K562 (cell line): ENCODE results near the gene LBH. TPM values are rescaled to one million over a fixed set of nuclear protein-coding genes. Genes with fewer than 3 reads are reported as not detected.
A peak's percentile ranks its signal among the peaks of the same experiment; 100 is the strongest.

Source experiments
- ATAC-seq: fragments of 200-7000 bp; cut with Tn5 transposase; 3 replicates; pipeline ENCODE4 v1.9.1; 2020; ENCODE audit warnings: moderate library complexity
- BruUV-seq: library from RNA; stranded (reverse); fragments of 400-500 nt; replicated peaks from 2 replicates; lab custom pipeline; 2021; lab: Mats Ljungman, UMichigan
- CTCF ChIA-PET: fragments of 300-600 bp; formaldehyde crosslinking; extraction: SDS; loops from one replicate; lab custom pipeline; 2021; ENCODE audit warnings: low intra/inter-chr PET ratio; lab: Yijun Ruan, JAX
- POLR2A ChIA-PET: fragments of 300-600, 350-650 bp; sonication (Branson Sonifier 250); formaldehyde crosslinking; extraction: SDS; loops from one replicate; lab custom pipeline; 2021; ENCODE audit warnings: antibody characterized with exemption, inconsistent platforms; lab: Yijun Ruan, JAX
- DNase-seq, 4 experiments: peaks; one replicate each; pipeline versions ENCODE4 v3.0.0 to v3.0.0-alpha.2; 2011 to 2018; ENCODE audit warnings: low spot score in 3 of 4, mixed read lengths in 3 of 4; ENCODE audit errors: extremely low read depth in 1 of 4
- FAIRE-seq: peaks from 2 replicates; lab custom pipeline; 2011; peaks lifted over from hg19 to GRCh38; lab: Jason Lieb, UNC
- H2AFZ ChIP-seq: 2 replicates; pipeline ENCODE4 v1.6.0; 2011; ENCODE audit warnings: low read depth, low read length, control low read depth, inconsistent platforms
- H3K27ac ChIP-seq: fragments of 200-600 bp; 3 replicates; pipeline ENCODE4 v1.8.0; 2011; ENCODE audit warnings: low read depth, mild to moderate bottlenecking, control low read depth, inconsistent platforms, low read length, moderate library complexity, mixed read lengths; ENCODE audit errors: extremely low read depth
- H3K27me3 ChIP-seq, 2 experiments: fragments of 300-600 bp in 1 of 2; 2 replicates in 1 of 2; 3 replicates in 1 of 2; pipeline versions ENCODE4 v1.6.0 to v1.8.0; 2011; ENCODE audit warnings: inconsistent platforms in 2 of 2, low read length in 2 of 2, mild to moderate bottlenecking in 1 of 2, mixed read lengths in 1 of 2, moderate library complexity in 1 of 2; ENCODE audit not compliant: control insufficient read depth in 2 of 2, insufficient read depth in 2 of 2
- H3K36me3 ChIP-seq: fragments of 300-600 bp; 3 replicates; pipeline ENCODE4 v1.8.0; 2011; ENCODE audit warnings: mild to moderate bottlenecking, low read length, inconsistent platforms; ENCODE audit not compliant: control insufficient read depth, insufficient read depth
- H3K4me1 ChIP-seq, 2 experiments: fragments of 200-600 bp in 1 of 2; replicated peaks in 1 of 2; 2 replicates in 1 of 2; 3 replicates in 1 of 2; pipeline versions ENCODE4 v1.5.1 to v1.8.0; 2011; ENCODE audit warnings: inconsistent platforms in 2 of 2, low read length in 2 of 2, mild to moderate bottlenecking in 1 of 2, mixed read lengths in 1 of 2, moderate library complexity in 1 of 2; ENCODE audit not compliant: control insufficient read depth in 2 of 2, insufficient read depth in 2 of 2
- H3K4me2 ChIP-seq: 2 replicates; pipeline ENCODE4 v1.6.1; 2011; ENCODE audit warnings: low read length, control low read depth, inconsistent platforms, mixed read lengths; ENCODE audit not compliant: insufficient read depth
- H3K4me3 ChIP-seq: fragments of 200-600 bp; sonication (generic), shearing (Covaris generic); 2 replicates; pipeline ENCODE4 v1.5.1; 2016; ENCODE audit warnings: control low read depth, inconsistent platforms
- H3K79me2 ChIP-seq: fragments of 200-600 bp; 3 replicates; pipeline ENCODE4 v1.8.0; 2011; ENCODE audit warnings: low read length, inconsistent platforms; ENCODE audit not compliant: control insufficient read depth, insufficient read depth
- H3K9ac ChIP-seq, 2 experiments: 2 replicates each; pipeline versions ENCODE4 v1.6.0 to v1.6.1; 2011; ENCODE audit warnings: low read depth in 2 of 2, low read length in 2 of 2, control low read depth in 1 of 2, inconsistent platforms in 1 of 2, mild to moderate bottlenecking in 1 of 2, mixed read lengths in 1 of 2; ENCODE audit not compliant: insufficient read depth in 1 of 2
- H3K9me1 ChIP-seq: one replicate; pipeline ENCODE4 v1.6.0; 2011; ENCODE audit warnings: inconsistent platforms, mild to moderate bottlenecking, low read length, moderate library complexity; ENCODE audit not compliant: control insufficient read depth, insufficient read depth
- H3K9me3 ChIP-seq: replicated peaks from 2 replicates; pipeline ENCODE4 v1.5.1; 2011; ENCODE audit warnings: low read depth, low read length, inconsistent platforms; ENCODE audit not compliant: control insufficient read depth, insufficient read depth
- H4K20me1 ChIP-seq: replicated peaks from 2 replicates; pipeline ENCODE4 v1.6.1; 2011; ENCODE audit warnings: low read length, inconsistent platforms, mixed read lengths; ENCODE audit not compliant: control insufficient read depth, insufficient read depth
- HIVEP1 ChIP-seq: fragments of 250-450 bp; sonication (Bioruptor Pico); IDR thresholded peaks from 2 replicates; pipeline ENCODE4 v1.4.0; 2020; ENCODE audit warnings: mild to moderate bottlenecking
- ILF3 ChIP-seq: fragments of 450-650 bp; IDR thresholded peaks from 2 replicates; pipeline ENCODE4 v1.6.1; 2018; ENCODE audit warnings: antibody characterized with exemption, mild to moderate bottlenecking, moderate library complexity, borderline replicate concordance
- MCM3 ChIP-seq: fragments of 450-650 bp; IDR thresholded peaks from 2 replicates; pipeline ENCODE4 v1.6.1; 2016
- MIER1 ChIP-seq: fragments of 450-650 bp; IDR thresholded peaks from 2 replicates; pipeline ENCODE4 v1.6.1; 2016; ENCODE audit warnings: antibody characterized with exemption, mild to moderate bottlenecking, low read depth
- PRPF4 ChIP-seq: fragments of 200-400 bp; formaldehyde crosslinking; IDR thresholded peaks from one replicate; pipeline ENCODE4 v1.6.1; 2017; ENCODE audit warnings: low read length, low read depth, mild to moderate bottlenecking; ENCODE audit not compliant: insufficient read depth, poor library complexity, severe bottlenecking
- RAD21 ChIP-seq, 2 experiments: fragments of 250-450 bp in 1 of 2; fragments of 450-650 bp in 1 of 2; sonication (Bioruptor Pico) in 1 of 2; formaldehyde crosslinking in 1 of 2; IDR thresholded peaks in 1 of 2; conservative IDR thresholded peaks in 1 of 2; 2 replicates each; pipeline versions ENCODE4 v1.4.0 to v1.8.0; 2020 to 2022; ENCODE audit warnings: mild to moderate bottlenecking in 2 of 2, moderate library complexity in 1 of 2
- TARDBP ChIP-seq: fragments of 450-650 bp; IDR thresholded peaks from 2 replicates; pipeline ENCODE4 v1.6.1; 2016
- TCF3 ChIP-seq: sonication (generic); formaldehyde crosslinking; IDR thresholded peaks from 2 replicates; pipeline ENCODE4 v1.4.0; 2020; ENCODE audit warnings: mild to moderate bottlenecking, missing genetic modification reagents
- ZZZ3 ChIP-seq: fragments of 450-650 bp; IDR thresholded peaks from 2 replicates; pipeline ENCODE4 v1.6.1; 2016; ENCODE audit warnings: antibody characterized with exemption, mild to moderate bottlenecking, moderate library complexity
- WGBS: fragments of 100-300 bp; shearing (Covaris generic); methylation state at CpG from one replicate; pipeline ENCODE4 v1.1.6; 2016; ENCODE audit warnings: low coverage, mixed read lengths; ENCODE audit not compliant: insufficient coverage; ENCODE audit errors: missing lambda C conversion rate; 5-methylcytosine and 5-hydroxymethylcytosine counted together
- in situ Hi-C: fragments of 300-500 bp; cut with MboI; formaldehyde crosslinking; loops from 4 replicates; pipeline ENCODE4 v1.15.0; 2018; ENCODE audit warnings: inconsistent platforms, mixed read lengths
- intact Hi-C: fragments of 100-400 bp; cut with micrococcal nuclease; formaldehyde crosslinking; loops from 2 replicates; pipeline ENCODE4 v1.14.2; 2022
- polyA plus RNA-seq, 8 experiments: library from polyadenylated mRNA; depleted of rRNA in 4 of 8; stranded (reverse) in 5 of 8; unstranded in 3 of 8; fragments of >200 nt; fragmentation: Nextera tagmentation in 2 of 8; fragmentation: Illumina TruSeq in 1 of 8; extraction: Ambion mirVana in 2 of 8; extraction: Trizol in 1 of 8; gene quantifications; 2 replicates each; pipeline versions ENCODE4 v1.2.1 to v1.2.3, GENCODE V29; 2011 to 2014; ENCODE audit warnings: inconsistent platforms in 1 of 8, missing spikeins in 1 of 8
- total RNA-seq, 7 experiments: library from RNA; depleted of rRNA in 6 of 7; stranded (reverse); fragments of >200 nt in 6 of 7; fragmentation: Illumina TruSeq in 2 of 7; extraction: Trizol in 2 of 7; gene quantifications; 2 replicates each; pipeline versions ENCODE4 v1.2.1 to v1.2.3, GENCODE V29; 2011 to 2021; ENCODE audit warnings: low replicate concordance in 1 of 7
- TF ChIP-seq, protein P1 (sequence below): fragments of 250-450 bp; sonication (Bioruptor Pico); IDR thresholded peaks from 2 replicates; pipeline ENCODE4 v1.5.0; 2020; ENCODE audit warnings: mild to moderate bottlenecking
- TF ChIP-seq, protein P2 (sequence below), 2 experiments: fragments of 450-650 bp; IDR thresholded peaks; 2 replicates each; pipeline ENCODE4 v1.6.1; 2018; ENCODE audit warnings: mild to moderate bottlenecking in 2 of 2, low read depth in 1 of 2; ENCODE audit not compliant: partially characterized antibody in 2 of 2

The LBH gene
- total and polyA plus RNA-seq, 9 of the 15 experiments (the other 6 are each of a cell fraction or from before 2014, with no cell fraction given) = 3.1 to 13.4 (median 7.4) TPM

DNA sequence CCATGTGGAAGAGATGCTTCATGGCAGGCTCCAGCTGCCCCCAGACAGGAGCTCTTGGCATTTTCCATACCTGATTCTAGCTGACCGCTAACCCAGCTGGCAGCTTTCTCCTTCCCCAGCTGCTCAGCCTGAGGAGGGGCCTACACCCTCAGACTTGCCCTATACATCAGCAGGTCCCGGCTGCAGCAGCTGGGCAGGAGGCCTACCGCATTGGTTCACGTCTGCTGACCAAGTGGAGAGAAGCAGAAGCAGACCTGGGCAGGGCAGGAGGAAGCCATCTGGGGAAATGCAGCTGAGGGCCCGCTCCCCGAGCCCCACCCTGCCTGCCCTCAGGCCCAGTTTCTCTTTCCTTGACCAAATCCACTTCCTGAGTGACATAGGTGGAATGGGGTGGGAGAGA, 50.7 kb downstream of the LBH start:
- in situ Hi-C loops = no loop called here
- no peak overlapping the region for H3K9ac ChIP-seq
- no peak overlapping the region for H3K4me2 ChIP-seq
- CTCF ChIA-PET = no interaction called here
- FAIRE-seq (no peak), DNase-seq (no peak), ATAC-seq (no peak)
- TF ChIP-seq PRPF4 (no peak), ZZZ3 (no peak)
- no peak overlapping the region for H3K27ac ChIP-seq
- POLR2A ChIA-PET = interaction anchor here (0.6 to 2.0 kb wide), 5 partner anchors 9 to 90 kb away, joined by 3 to 7 read pairs (median 4); partner anchors contain the start of gene LBH
- H3K9me1 ChIP-seq = no peaks in the 10 kb centered on the region
- no peaks in the 10 kb centered on the region for H3K36me3 ChIP-seq
- H3K79me2 ChIP-seq = no peaks in the 10 kb centered on the region
- intact Hi-C loops = no loop called here
- H3K9me3 ChIP-seq = no peaks in the 10 kb centered on the region
- no TSS peak for BruUV-seq
- H3K4me3 ChIP-seq = no peak overlapping the region
- H3K27me3 ChIP-seq = no peaks in the 10 kb centered on the region
- peaks cover 9 to 15% of the 10 kb centered on the region in 2 experiments; a peak in 4 of 5 replicates for H3K4me1 ChIP-seq
- no peak overlapping the region for H2AFZ ChIP-seq
- H4K20me1 ChIP-seq = no peaks in the 10 kb centered on the region
- 75% methylated on average over 6 of the region's 6 CpGs for WGBS

DNA sequence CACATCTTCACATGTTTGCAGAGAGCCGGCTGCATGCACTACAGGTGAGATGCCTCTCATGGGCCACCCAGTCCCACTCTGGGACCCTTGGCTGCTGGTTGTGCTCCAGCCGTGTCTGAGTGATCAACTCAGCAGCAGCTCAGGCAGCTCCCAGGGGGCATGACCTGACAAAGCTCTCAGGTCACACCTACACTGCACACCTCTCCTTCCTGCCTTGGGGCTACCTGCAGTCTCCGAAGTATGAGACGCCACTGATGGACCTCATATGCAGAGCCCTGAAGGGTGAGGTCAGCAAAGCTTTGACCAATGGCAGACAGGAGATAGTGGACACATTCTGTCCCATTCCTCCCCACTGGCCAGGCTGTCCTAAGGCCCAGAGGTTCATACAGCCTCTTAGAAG, 51.4 kb downstream of the LBH start:
- Histone ChIP-seq H3K27me3 (no peaks in the 10 kb centered on the region), H2AFZ (no peak overlapping the region), H3K4me2 (no peak overlapping the region), H3K27ac (no peak overlapping the region), H4K20me1 (no peaks in the 10 kb centered on the region), H3K4me1 (peaks cover 9 to 15% of the 10 kb centered on the region in 2 experiments; a peak in 4 of 5 replicates), H3K9me3 (no peaks in the 10 kb centered on the region), H3K36me3 (no peaks in the 10 kb centered on the region), H3K79me2 (no peaks in the 10 kb centered on the region), H3K9ac (no peak overlapping the region), H3K9me1 (no peaks in the 10 kb centered on the region), H3K4me3 (no peak overlapping the region)
- BruUV-seq = no TSS peak
- ChIA-PET POLR2A (interaction anchor here (0.8 kb wide), 1 partner anchor 89 kb away, joined by 3 read pairs; no protein-coding TSS in a partner anchor), CTCF (no interaction called here)
- intact Hi-C loops = no loop called here
- 78% methylated on average over 4 of the region's 4 CpGs for WGBS
- ATAC-seq (peak; percentile 34; the same call in 2 of the 3 replicates), DNase-seq (no peak), FAIRE-seq (no peak)
- in situ Hi-C loops = no loop called here
- no peak for TF ChIP-seq HIVEP1
- TF ChIP-seq, protein P1, sequence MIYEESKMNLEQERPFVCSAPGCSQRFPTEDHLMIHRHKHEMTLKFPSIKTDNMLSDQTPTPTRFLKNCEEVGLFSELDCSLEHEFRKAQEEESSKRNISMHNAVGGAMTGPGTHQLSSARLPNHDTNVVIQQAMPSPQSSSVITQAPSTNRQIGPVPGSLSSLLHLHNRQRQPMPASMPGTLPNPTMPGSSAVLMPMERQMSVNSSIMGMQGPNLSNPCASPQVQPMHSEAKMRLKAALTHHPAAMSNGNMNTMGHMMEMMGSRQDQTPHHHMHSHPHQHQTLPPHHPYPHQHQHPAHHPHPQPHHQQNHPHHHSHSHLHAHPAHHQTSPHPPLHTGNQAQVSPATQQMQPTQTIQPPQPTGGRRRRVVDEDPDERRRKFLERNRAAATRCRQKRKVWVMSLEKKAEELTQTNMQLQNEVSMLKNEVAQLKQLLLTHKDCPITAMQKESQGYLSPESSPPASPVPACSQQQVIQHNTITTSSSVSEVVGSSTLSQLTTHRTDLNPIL (CRISPR knock-in tag) = no peak
- no peak for TF ChIP-seq TARDBP
- TF ChIP-seq TCF3 (CRISPR knock-in tag) = no peak
- TF ChIP-seq MIER1 = no peak
- TF ChIP-seq MCM3 = no peak
- TF ChIP-seq RAD21 (CRISPR knock-in tag; conservative IDR thresholded peaks at IDR 0.05 in 1 of 2, IDR thresholded peaks at IDR 0.05 in 1 of 2) = no peak
- TF ChIP-seq ILF3 = no peak
- TF ChIP-seq, protein P2, sequence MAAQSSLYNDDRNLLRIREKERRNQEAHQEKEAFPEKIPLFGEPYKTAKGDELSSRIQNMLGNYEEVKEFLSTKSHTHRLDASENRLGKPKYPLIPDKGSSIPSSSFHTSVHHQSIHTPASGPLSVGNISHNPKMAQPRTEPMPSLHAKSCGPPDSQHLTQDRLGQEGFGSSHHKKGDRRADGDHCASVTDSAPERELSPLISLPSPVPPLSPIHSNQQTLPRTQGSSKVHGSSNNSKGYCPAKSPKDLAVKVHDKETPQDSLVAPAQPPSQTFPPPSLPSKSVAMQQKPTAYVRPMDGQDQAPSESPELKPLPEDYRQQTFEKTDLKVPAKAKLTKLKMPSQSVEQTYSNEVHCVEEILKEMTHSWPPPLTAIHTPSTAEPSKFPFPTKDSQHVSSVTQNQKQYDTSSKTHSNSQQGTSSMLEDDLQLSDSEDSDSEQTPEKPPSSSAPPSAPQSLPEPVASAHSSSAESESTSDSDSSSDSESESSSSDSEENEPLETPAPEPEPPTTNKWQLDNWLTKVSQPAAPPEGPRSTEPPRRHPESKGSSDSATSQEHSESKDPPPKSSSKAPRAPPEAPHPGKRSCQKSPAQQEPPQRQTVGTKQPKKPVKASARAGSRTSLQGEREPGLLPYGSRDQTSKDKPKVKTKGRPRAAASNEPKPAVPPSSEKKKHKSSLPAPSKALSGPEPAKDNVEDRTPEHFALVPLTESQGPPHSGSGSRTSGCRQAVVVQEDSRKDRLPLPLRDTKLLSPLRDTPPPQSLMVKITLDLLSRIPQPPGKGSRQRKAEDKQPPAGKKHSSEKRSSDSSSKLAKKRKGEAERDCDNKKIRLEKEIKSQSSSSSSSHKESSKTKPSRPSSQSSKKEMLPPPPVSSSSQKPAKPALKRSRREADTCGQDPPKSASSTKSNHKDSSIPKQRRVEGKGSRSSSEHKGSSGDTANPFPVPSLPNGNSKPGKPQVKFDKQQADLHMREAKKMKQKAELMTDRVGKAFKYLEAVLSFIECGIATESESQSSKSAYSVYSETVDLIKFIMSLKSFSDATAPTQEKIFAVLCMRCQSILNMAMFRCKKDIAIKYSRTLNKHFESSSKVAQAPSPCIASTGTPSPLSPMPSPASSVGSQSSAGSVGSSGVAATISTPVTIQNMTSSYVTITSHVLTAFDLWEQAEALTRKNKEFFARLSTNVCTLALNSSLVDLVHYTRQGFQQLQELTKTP (IDR thresholded peaks at IDR 0.05; ENCODE audit: low read depth in 1 of 2, partially characterized antibody in 2 of 2) = no peak
